CD14-positive monocyte (primary cell): ENCODE data around the gene STAM. TPM values are rescaled to one million over a fixed set of nuclear protein-coding genes. Genes with fewer than 3 reads are reported as not detected.

Experiments
- DNase-seq, 3 donors: peaks; one replicate each; pipeline ENCODE4 v3.0.0-alpha.2; 2011 to 2022
- H2AFZ ChIP-seq: 2 replicates; pipeline ENCODE4 v1.6.0; 2012; ENCODE audit warnings: mild to moderate bottlenecking, low read depth, low read length, inconsistent platforms; ENCODE audit not compliant: insufficient read depth, poor library complexity, severe bottlenecking
- H3K27ac ChIP-seq, 2 donors: 1 replicate in 1 of 2; 2 replicates in 1 of 2; pipeline ENCODE4 v1.5.1; 2012 to 2013; ENCODE audit warnings: low read length in 2 of 2, control low read depth in 1 of 2, inconsistent platforms in 1 of 2, low read depth in 1 of 2, mild to moderate bottlenecking in 1 of 2
- H3K27me3 ChIP-seq, 2 donors: one replicate each; pipeline versions ENCODE4 v1.6.0 to v1.6.1; 2011 to 2013; ENCODE audit warnings: low read length in 2 of 2; ENCODE audit not compliant: control insufficient read depth in 2 of 2, insufficient read depth in 2 of 2
- H3K36me3 ChIP-seq, 2 donors: replicated peaks in 1 of 2; 1 replicate in 1 of 2; 2 replicates in 1 of 2; pipeline versions ENCODE4 v1.5.1 to v1.6.1; 2012 to 2013; ENCODE audit warnings: low read length in 2 of 2, control low read depth in 1 of 2, inconsistent platforms in 1 of 2, mild to moderate bottlenecking in 1 of 2; ENCODE audit not compliant: insufficient read depth in 2 of 2, control insufficient read depth in 1 of 2
- H3K4me1 ChIP-seq, 2 donors: 1 replicate in 1 of 2; 2 replicates in 1 of 2; pipeline versions ENCODE4 v1.5.1 to v1.6.1; 2012 to 2013; ENCODE audit warnings: low read length in 2 of 2, control low read depth in 1 of 2, inconsistent platforms in 1 of 2, mild to moderate bottlenecking in 1 of 2, moderate library complexity in 1 of 2; ENCODE audit not compliant: insufficient read depth in 2 of 2, control insufficient read depth in 1 of 2
- H3K4me2 ChIP-seq: replicated peaks from 2 replicates; pipeline ENCODE3; 2012; ENCODE audit warnings: low read length, moderate library complexity, mild to moderate bottlenecking; ENCODE audit not compliant: poor library complexity, severe bottlenecking; ENCODE audit errors: extremely low read depth
- H3K4me3 ChIP-seq, 3 experiments: fragments of 200-600 bp in 1 of 3; sonication (generic) in 1 of 3; replicated peaks in 1 of 3; 1 replicate in 2 of 3; 2 replicates in 1 of 3; pipeline ENCODE4 v1.5.1; 2011 to 2013; ENCODE audit warnings: low read length in 3 of 3, mild to moderate bottlenecking in 3 of 3, control low read depth in 2 of 3, low read depth in 2 of 3, inconsistent platforms in 1 of 3, moderate library complexity in 1 of 3
- H3K79me2 ChIP-seq: 2 replicates; pipeline ENCODE4 v1.6.0; 2012; ENCODE audit warnings: mild to moderate bottlenecking, control low read depth, inconsistent platforms, low read length, moderate library complexity; ENCODE audit not compliant: insufficient read depth
- H3K9ac ChIP-seq: 2 replicates; pipeline ENCODE4 v1.6.0; 2017; ENCODE audit warnings: low read length, mild to moderate bottlenecking; ENCODE audit not compliant: insufficient read depth, poor library complexity, severe bottlenecking
- H3K9me3 ChIP-seq, 2 donors: replicated peaks in 1 of 2; 1 replicate in 1 of 2; 2 replicates in 1 of 2; pipeline versions ENCODE4 v1.5.1 to v1.6.1; 2012 to 2013; ENCODE audit warnings: low read length in 2 of 2, control low read depth in 1 of 2; ENCODE audit not compliant: control insufficient read depth in 1 of 2, insufficient read depth in 1 of 2
- H4K20me1 ChIP-seq: 2 replicates; pipeline ENCODE4 v1.6.0; 2012; ENCODE audit warnings: mild to moderate bottlenecking, low read length, control low read depth, moderate library complexity; ENCODE audit not compliant: insufficient read depth
- H3K27ac Mint-ChIP-seq, 7 donors: one replicate each; pipeline ENCODE4 v1.8.0; 2020; ENCODE audit warnings: mild to moderate bottlenecking in 7 of 7, mixed read lengths in 7 of 7, moderate library complexity in 6 of 7, inconsistent platforms in 2 of 7
- H3K27me3 Mint-ChIP-seq, 3 donors: one replicate each; pipeline ENCODE4 v1.8.0; 2021 to 2022; ENCODE audit warnings: low read depth in 3 of 3, mild to moderate bottlenecking in 3 of 3, mixed read lengths in 3 of 3, moderate library complexity in 3 of 3, inconsistent platforms in 1 of 3
- H3K36me3 Mint-ChIP-seq, 2 donors: one replicate each; pipeline ENCODE4 v1.8.0; 2020; ENCODE audit warnings: mixed read lengths in 2 of 2, inconsistent platforms in 1 of 2, mild to moderate bottlenecking in 1 of 2
- H3K4me1 Mint-ChIP-seq: one replicate; pipeline ENCODE4 v1.8.0; 2020; ENCODE audit warnings: mild to moderate bottlenecking, mixed read lengths
- H3K4me3 Mint-ChIP-seq, 2 donors: one replicate each; pipeline ENCODE4 v1.8.0; 2020; ENCODE audit warnings: mild to moderate bottlenecking in 2 of 2, mixed read lengths in 2 of 2, moderate library complexity in 1 of 2
- H3K9me3 Mint-ChIP-seq, 7 donors: one replicate each; pipeline ENCODE4 v1.8.0; 2020 to 2022; ENCODE audit warnings: mixed read lengths in 7 of 7, mild to moderate bottlenecking in 6 of 7, moderate library complexity in 6 of 7, inconsistent platforms in 2 of 7
- CTCF ChIP-seq: fragments of 200-600 bp; IDR thresholded peaks from one replicate; pipeline ENCODE4 v1.8.0; 2022; ENCODE audit warnings: antibody characterized with exemption, mild to moderate bottlenecking
- whole genome bisulfite sequencing: methylation state at CpG from one replicate; pipeline ENCODE4 v1.1.5; 2013; ENCODE audit warnings: missing lambda C conversion rate; ENCODE audit not compliant: insufficient coverage; 5-methylcytosine and 5-hydroxymethylcytosine counted together
- intact Hi-C, 2 donors: fragments of 100-400 bp; cut with micrococcal nuclease; formaldehyde crosslinking; loops; one replicate each; pipeline versions ENCODE4 v1.15.0 to v1.15.1; 2023
- polyA plus RNA-seq, 3 donors: library from polyadenylated mRNA; depleted of rRNA in 1 of 3; unstranded in 2 of 3; stranded (reverse) in 1 of 3; fragments of 300-500 nt in 2 of 3; fragments of >200 nt in 1 of 3; fragmentation: Illumina TruSeq in 2 of 3; gene quantifications; 1 replicate in 2 of 3; 2 replicates in 1 of 3; pipeline ENCODE4 v1.2.3, GENCODE V29; 2012 to 2021
- small RNA-seq: library from RNA; depleted of rRNA; stranded (forward); fragments of <200 nt; gene quantifications from one replicate; pipeline ENCODE3, GENCODE V24; 2012; ENCODE audit warnings: low read depth; ENCODE audit not compliant: insufficient read length

The STAM gene
- polyA plus RNA-seq, 3 donors = 5.5 to 16.4 (median 5.9) TPM

GRCh38 chr10:17765602-17766001 is 121.7 kb downstream of the STAM start:
- no peak for DNase-seq
- TF ChIP-seq CTCF = no peak
- Histone ChIP-seq H3K36me3 (no peaks in the 10 kb centered on the region), H2AFZ (no peak overlapping the region), H3K79me2 (no peaks in the 10 kb centered on the region), H4K20me1 (no peaks in the 10 kb centered on the region), H3K27ac (no peak overlapping the region), H3K4me2 (no peak overlapping the region), H3K9me3 (no peaks in the 10 kb centered on the region), H3K4me1 (peaks cover 18 to 31% of the 10 kb centered on the region in 2 donors), H3K4me3 (no peak overlapping the region), H3K27me3 (no peaks in the 10 kb centered on the region), H3K9ac (no peak overlapping the region)
- Mint-ChIP-seq H3K4me3 (no peak overlapping the region), H3K36me3 (no peaks in the 10 kb centered on the region), H3K4me1 (peaks cover 36% of the 10 kb centered on the region), H3K9me3 (peaks cover 0 to 2% (median 1%) of the 10 kb centered on the region in 7 donors), H3K27me3 (peaks cover 0 to 2% (median 0%) of the 10 kb centered on the region in 3 donors), H3K27ac (no peak overlapping the region)
- intact Hi-C loops = no loop called here
- WGBS = 57% methylated on average over 3 of the region's 3 CpGs

Small RNA genes within 50 kb of the gene (small RNA-seq; reads per million reads assigned to genes)
- not detected for gene AC069542.2

Other genes starting within 250 kb of the STAM start
- gene ST8SIA6, start 189.6 kb upstream of the STAM start, polyA plus RNA-seq = under 1 TPM in 1 of 3 donors, not detected in 2; 0.11 TPM
- 1 to 10 TPM in 1 of 3 donors, under 1 TPM in 2; 0.53 to 1.4 (median 0.86) TPM for gene HACD1, start 26.8 kb upstream of the STAM start, polyA plus RNA-seq
- gene TMEM236, start 108.0 kb downstream of the STAM start, polyA plus RNA-seq = under 1 TPM in 1 of 3 donors, not detected in 2; 0.08 TPM
- under 1 TPM; 0.11 to 0.41 (median 0.34) TPM for gene MRC1, start 165.2 kb downstream of the STAM start, polyA plus RNA-seq